CD4-positive, alpha-beta T cell treated with Interleukin-15 for 4 hours (primary cell): ENCODE results near the gene MPRIP.

Experiments
- DNase-seq: peaks from one replicate; pipeline ENCODE4 v3.0.0-alpha.2; 2020; ENCODE audit warnings: low spot score

MPRIP gene

GRCh38 chr17:17214646-17215436 is 172.6 kb downstream of the MPRIP start:
- no peak for DNase-seq

GRCh38 chr17:17215575-17215974 is 173.3 kb downstream of the MPRIP start:
- no peak for DNase-seq

- no peak for DNase-seq
These were observed 174.0 kb downstream of the MPRIP start for GRCh38 chr17:17216236-17216635.

GRCh38 chr17:17216776-17217175 is 174.5 kb downstream of the MPRIP start:
- no peak for DNase-seq

GRCh38 chr17:17217995-17218394 is 175.7 kb downstream of the MPRIP start:
- DNase-seq, result no peak

GRCh38 chr17:17220529-17220928 is 178.3 kb downstream of the MPRIP start:
- no peak for DNase-seq

GRCh38 chr17:17221329-17221728 is 179.1 kb downstream of the MPRIP start:
- DNase-seq, result no peak

- no peak for DNase-seq
These were observed 181.5 kb downstream of the MPRIP start for GRCh38 chr17:17223736-17224135.

- DNase-seq, result no peak
These were observed 181.9 kb downstream of the MPRIP start for GRCh38 chr17:17224137-17224536.

GRCh38 chr17:17225901-17226300 is 183.6 kb downstream of the MPRIP start:
- no peak for DNase-seq

- DNase-seq, result no peak
These were observed 184.4 kb downstream of the MPRIP start for GRCh38 chr17:17226451-17227265.

- no peak for DNase-seq
These were observed 185.6 kb downstream of the MPRIP start for GRCh38 chr17:17227608-17228520.

- DNase-seq, result no peak
These were observed 186.4 kb downstream of the MPRIP start for GRCh38 chr17:17228521-17229279.

- DNase-seq, result no peak
These were observed 187.4 kb downstream of the MPRIP start for GRCh38 chr17:17229416-17230384.

- DNase-seq, result no peak
These were observed 189.5 kb downstream of the MPRIP start for GRCh38 chr17:17231621-17232302.

- DNase-seq, result no peak
These were observed 190.0 kb downstream of the MPRIP start for GRCh38 chr17:17232303-17232621.

- DNase-seq, result no peak
These were observed 193.2 kb downstream of the MPRIP start for GRCh38 chr17:17235212-17236174.

- no peak for DNase-seq
These were observed 194.2 kb downstream of the MPRIP start for GRCh38 chr17:17236295-17237025.
